ENCODE results near the gene CELF6.
A peak's percentile ranks its signal among the peaks of the same experiment; 100 is the strongest.
"Not testable (repeated sequence)": the region's sequence is repeated elsewhere in the genome, so short reads cannot be mapped to it uniquely, and the experiment has no call there.

CELF6 gene

GRCh38 chr15:72275635-72276325 lies 44.2 kb downstream of the CELF6 start:
- not testable (repeated sequence) for H3K4me3 ChIP-seq (ENCODE audit: control insufficient read depth in 1 of 7, extremely low read depth in 1 of 7, insufficient read depth in 4 of 7, low read depth in 2 of 7, low read length in 6 of 7)

GRCh38 chr15:72272997-72273352 lies 47.0 kb downstream of the CELF6 start:
- no peak overlapping the region for H3K27ac ChIP-seq (ENCODE audit: insufficient read depth in 1 of 2, low read depth in 1 of 2, low read length in 2 of 2, poor library complexity in 1 of 2, severe bottlenecking in 2 of 2)
- H3K36me3 ChIP-seq (ENCODE audit: control insufficient read depth in 4 of 4, insufficient read depth in 4 of 4, low read length in 3 of 4), result peaks cover 0 to 8% (median 4%) of the 10 kb centered on the region in 4 experiments
- no peaks in the 10 kb centered on the region for H3K9me3 ChIP-seq (ENCODE audit: control extremely low read depth in 1 of 5, control insufficient read depth in 4 of 5, insufficient read depth in 2 of 5, low read depth in 1 of 5, low read length in 4 of 5)
- no peaks in the 10 kb centered on the region for H3K27me3 ChIP-seq (replicated peaks in 2 of 5; ENCODE audit: control insufficient read depth in 4 of 5, insufficient read depth in 5 of 5, low read length in 4 of 5)
- peaks cover 9 to 23% (median 20%) of the 10 kb centered on the region in 4 experiments for H3K4me1 ChIP-seq (ENCODE audit: control extremely low read depth in 1 of 4, control insufficient read depth in 4 of 4, insufficient read depth in 4 of 4, low read length in 3 of 4)
- no peak for DNase-seq
- POLR2A ChIA-PET, result interaction anchor here (0.9 kb wide), 1 partner anchor 45 kb away, joined by 3 read pairs; no protein-coding TSS in a partner anchor
- 63% methylated on average over 7 of the region's 10 CpGs for WGBS (ENCODE audit: insufficient coverage)
- peak overlapping the region in 5 of 7 experiments; percentile 41 to 90 (median 66) for H3K4me3 ChIP-seq (ENCODE audit: control insufficient read depth in 1 of 7, extremely low read depth in 1 of 7, insufficient read depth in 4 of 7, low read depth in 2 of 7, low read length in 6 of 7)
- CTCF ChIA-PET, result interaction anchor here (1.1 to 2.4 kb wide), 7 partner anchors 13 to 75 kb away, joined by 3 to 11 read pairs (median 4); partner anchors contain the start of gene GRAMD2A

More at GRCh38 chr15:72275635-72276325, 44.2 kb downstream of the CELF6 start:
- H3K4me1 ChIP-seq (ENCODE audit: control extremely low read depth in 1 of 4, control insufficient read depth in 4 of 4, insufficient read depth in 4 of 4, low read length in 3 of 4), result peaks cover 9 to 21% (median 19%) of the 10 kb centered on the region in 4 experiments
- H3K27me3 ChIP-seq (replicated peaks in 2 of 5; ENCODE audit: control insufficient read depth in 4 of 5, insufficient read depth in 5 of 5, low read length in 4 of 5); H3K36me3 ChIP-seq (ENCODE audit: control insufficient read depth in 4 of 4, insufficient read depth in 4 of 4, low read length in 3 of 4); H3K9me3 ChIP-seq (ENCODE audit: control extremely low read depth in 1 of 5, control insufficient read depth in 4 of 5, insufficient read depth in 2 of 5, low read depth in 1 of 5, low read length in 4 of 5); DNase-seq; POLR2A ChIA-PET; H3K27ac ChIP-seq (ENCODE audit: insufficient read depth in 1 of 2, low read depth in 1 of 2, low read length in 2 of 2, poor library complexity in 1 of 2, severe bottlenecking in 2 of 2): not testable (repeated sequence)
- CTCF ChIA-PET, result interaction anchor here (1.2 to 1.5 kb wide), 2 partner anchors 9 to 11 kb away, joined by 3 to 4 read pairs; no protein-coding TSS in a partner anchor

- POLR2A ChIA-PET, result interaction anchor here (0.7 to 0.9 kb wide), 2 partner anchors 44 to 76 kb away, joined by 3 read pairs; no protein-coding TSS in a partner anchor
- 0% methylated on average over 46 of the region's 82 CpGs for WGBS (ENCODE audit: insufficient coverage)
Measured at GRCh38 chr15:72272213-72272996, 47.6 kb downstream of the CELF6 start, which contains the start of gene PARP6. PARP6 (minus strand) TSS chr15:72272554; CDS start chr15:72267477, 5,077 bp downstream.

GRCh38 chr15:72271895-72272212 lies 48.1 kb downstream of the CELF6 start:
- peaks cover 3 to 19% (median 12%) of the 10 kb centered on the region in 4 experiments for H3K36me3 ChIP-seq (ENCODE audit: control insufficient read depth in 4 of 4, insufficient read depth in 4 of 4, low read length in 3 of 4)
- peak overlapping the region; percentile 69 to 86 for H3K27ac ChIP-seq (ENCODE audit: insufficient read depth in 1 of 2, low read depth in 1 of 2, low read length in 2 of 2, poor library complexity in 1 of 2, severe bottlenecking in 2 of 2)
- DNase-seq, result no peak
- ChIA-PET CTCF (interaction anchor here (2.1 kb wide), 1 partner anchor 13 kb away, joined by 4 read pairs; no protein-coding TSS in a partner anchor), POLR2A (no interaction called here)
- no peaks in the 10 kb centered on the region for H3K27me3 ChIP-seq (replicated peaks in 2 of 5; ENCODE audit: control insufficient read depth in 4 of 5, insufficient read depth in 5 of 5, low read length in 4 of 5)
- WGBS (ENCODE audit: insufficient coverage), result 5% methylated on average over 12 of the region's 13 CpGs
- peak overlapping the region; percentile 81 to 91 (median 87) for H3K4me3 ChIP-seq (ENCODE audit: control insufficient read depth in 1 of 7, extremely low read depth in 1 of 7, insufficient read depth in 4 of 7, low read depth in 2 of 7, low read length in 6 of 7)
- H3K9me3 ChIP-seq (ENCODE audit: control extremely low read depth in 1 of 5, control insufficient read depth in 4 of 5, insufficient read depth in 2 of 5, low read depth in 1 of 5, low read length in 4 of 5), result no peaks in the 10 kb centered on the region
- H3K4me1 ChIP-seq (ENCODE audit: control extremely low read depth in 1 of 4, control insufficient read depth in 4 of 4, insufficient read depth in 4 of 4, low read length in 3 of 4), result peaks cover 9 to 23% (median 20%) of the 10 kb centered on the region in 4 experiments

More at GRCh38 chr15:72272213-72272996, 47.6 kb downstream of the CELF6 start, which contains the start of gene PARP6:
- peak within 1 kb of the TSS; percentile 69 to 86 for H3K27ac ChIP-seq (ENCODE audit: insufficient read depth in 1 of 2, low read depth in 1 of 2, low read length in 2 of 2, poor library complexity in 1 of 2, severe bottlenecking in 2 of 2)
- peak; percentile 99 for DNase-seq
- CTCF ChIA-PET, result interaction anchor here (1.1 to 2.4 kb wide), 4 partner anchors 14 to 72 kb away, joined by 3 to 11 read pairs (median 8); no protein-coding TSS in a partner anchor
- H3K4me3 ChIP-seq (ENCODE audit: control insufficient read depth in 1 of 7, extremely low read depth in 1 of 7, insufficient read depth in 4 of 7, low read depth in 2 of 7, low read length in 6 of 7), result peak within 1 kb of the TSS; percentile 81 to 91 (median 87)
- peaks cover 9 to 23% (median 20%) of the 10 kb centered on the region in 4 experiments for H3K4me1 ChIP-seq (ENCODE audit: control extremely low read depth in 1 of 4, control insufficient read depth in 4 of 4, insufficient read depth in 4 of 4, low read length in 3 of 4)
- H3K27me3 ChIP-seq (replicated peaks in 2 of 5; ENCODE audit: control insufficient read depth in 4 of 5, insufficient read depth in 5 of 5, low read length in 4 of 5), result no peaks in the 10 kb centered on the region
- peaks cover 0 to 13% (median 6%) of the 10 kb centered on the region in 4 experiments for H3K36me3 ChIP-seq (ENCODE audit: control insufficient read depth in 4 of 4, insufficient read depth in 4 of 4, low read length in 3 of 4)
- no peaks in the 10 kb centered on the region for H3K9me3 ChIP-seq (ENCODE audit: control extremely low read depth in 1 of 5, control insufficient read depth in 4 of 5, insufficient read depth in 2 of 5, low read depth in 1 of 5, low read length in 4 of 5)

- DNase-seq, result no peak
- peak overlapping the region in 4 of 7 experiments; percentile 84 to 90 (median 86) for H3K4me3 ChIP-seq (ENCODE audit: control insufficient read depth in 1 of 7, extremely low read depth in 1 of 7, insufficient read depth in 4 of 7, low read depth in 2 of 7, low read length in 6 of 7)
- H3K9me3 ChIP-seq (ENCODE audit: control extremely low read depth in 1 of 5, control insufficient read depth in 4 of 5, insufficient read depth in 2 of 5, low read depth in 1 of 5, low read length in 4 of 5), result no peaks in the 10 kb centered on the region
- peaks cover 9 to 25% (median 15%) of the 10 kb centered on the region in 4 experiments for H3K36me3 ChIP-seq (ENCODE audit: control insufficient read depth in 4 of 4, insufficient read depth in 4 of 4, low read length in 3 of 4)
- H3K27ac ChIP-seq (ENCODE audit: insufficient read depth in 1 of 2, low read depth in 1 of 2, low read length in 2 of 2, poor library complexity in 1 of 2, severe bottlenecking in 2 of 2), result peak overlapping the region in 1 of 2 experiments; percentile 86
- WGBS (ENCODE audit: insufficient coverage), result 90% methylated on average over 2 of the region's 4 CpGs
- POLR2A ChIA-PET, result no interaction called here
- peaks cover 9 to 23% (median 20%) of the 10 kb centered on the region in 4 experiments for H3K4me1 ChIP-seq (ENCODE audit: control extremely low read depth in 1 of 4, control insufficient read depth in 4 of 4, insufficient read depth in 4 of 4, low read length in 3 of 4)
- H3K27me3 ChIP-seq (replicated peaks in 2 of 5; ENCODE audit: control insufficient read depth in 4 of 5, insufficient read depth in 5 of 5, low read length in 4 of 5), result no peaks in the 10 kb centered on the region
- CTCF ChIA-PET, result interaction anchor here (2.1 kb wide), 1 partner anchor 14 kb away, joined by 4 read pairs; no protein-coding TSS in a partner anchor
Measured at GRCh38 chr15:72271221-72271620, 48.7 kb downstream of the CELF6 start.

- no peak overlapping the region for H3K4me3 ChIP-seq (ENCODE audit: control insufficient read depth in 1 of 7, extremely low read depth in 1 of 7, insufficient read depth in 4 of 7, low read depth in 2 of 7, low read length in 6 of 7)
- peaks cover 18 to 40% (median 29%) of the 10 kb centered on the region in 4 experiments for H3K36me3 ChIP-seq (ENCODE audit: control insufficient read depth in 4 of 4, insufficient read depth in 4 of 4, low read length in 3 of 4)
- H3K9me3 ChIP-seq (ENCODE audit: control extremely low read depth in 1 of 5, control insufficient read depth in 4 of 5, insufficient read depth in 2 of 5, low read depth in 1 of 5, low read length in 4 of 5), result no peaks in the 10 kb centered on the region
- no peak for DNase-seq
- CTCF ChIA-PET, result interaction anchor here (1.3 to 2.1 kb wide), 2 partner anchors 15 to 69 kb away, joined by 4 read pairs; no protein-coding TSS in a partner anchor
- no peak overlapping the region for H3K27ac ChIP-seq (ENCODE audit: insufficient read depth in 1 of 2, low read depth in 1 of 2, low read length in 2 of 2, poor library complexity in 1 of 2, severe bottlenecking in 2 of 2)
- POLR2A ChIA-PET, result no interaction called here
- peaks cover 9 to 23% (median 20%) of the 10 kb centered on the region in 4 experiments for H3K4me1 ChIP-seq (ENCODE audit: control extremely low read depth in 1 of 4, control insufficient read depth in 4 of 4, insufficient read depth in 4 of 4, low read length in 3 of 4)
- H3K27me3 ChIP-seq (replicated peaks in 2 of 5; ENCODE audit: control insufficient read depth in 4 of 5, insufficient read depth in 5 of 5, low read length in 4 of 5), result no peaks in the 10 kb centered on the region
- WGBS (ENCODE audit: insufficient coverage), result 100% methylated on average over 4 of the region's 4 CpGs
Measured at GRCh38 chr15:72269739-72270138, 50.2 kb downstream of the CELF6 start.
